Heart left ventricle (tissue), 16 donors: Measurements from ENCODE around the gene CACNB2. TPM values are rescaled to one million over a fixed set of nuclear protein-coding genes. Genes with fewer than 3 reads are reported as not detected.

Experiments used
- ATAC-seq, 4 donors: fragments of 200-7000 bp; cut with Tn5 transposase; one replicate each; pipeline ENCODE4 v1.9.1; 2020 to 2022; ENCODE audit warnings: moderate library complexity in 4 of 4, mild to moderate bottlenecking in 3 of 4, moderate number of reproducible peaks in 1 of 4
- DNase-seq, 5 donors: peaks; one replicate each; pipeline ENCODE4 v3.0.0-alpha.2; 2020
- H3K27ac ChIP-seq, 12 donors: fragments of 200-600 bp; sonication (generic) in 4 of 12; one replicate each; pipeline versions ENCODE4 v1.5.0 to v1.8.0; 2016 to 2022; ENCODE audit warnings: mild to moderate bottlenecking in 2 of 12
- H3K27me3 ChIP-seq, 9 donors: fragments of 200-600 bp; sonication (generic) in 2 of 9; one replicate each; pipeline versions ENCODE4 v1.5.1 to v1.8.0; 2016 to 2022; ENCODE audit warnings: mild to moderate bottlenecking in 3 of 9
- H3K36me3 ChIP-seq, 9 donors: fragments of 200-600 bp; sonication (generic) in 2 of 9; one replicate each; pipeline versions ENCODE4 v1.5.0 to v1.8.0; 2018 to 2022; ENCODE audit warnings: mild to moderate bottlenecking in 2 of 9
- H3K4me1 ChIP-seq, 12 donors: fragments of 200-600 bp; sonication (generic) in 4 of 12; one replicate each; pipeline versions ENCODE4 v1.5.0 to v1.8.0; 2016 to 2022; ENCODE audit warnings: mild to moderate bottlenecking in 3 of 12
- H3K4me3 ChIP-seq, 12 donors: fragments of 200-600 bp; sonication (generic) in 4 of 12; one replicate each; pipeline versions ENCODE4 v1.5.0 to v1.8.0; 2017 to 2022; ENCODE audit warnings: mild to moderate bottlenecking in 9 of 12, moderate library complexity in 4 of 12
- H3K9me3 ChIP-seq, 12 donors: fragments of 200-600 bp; sonication (generic) in 4 of 12; one replicate each; pipeline versions ENCODE4 v1.5.0 to v1.8.0; 2016 to 2022; ENCODE audit warnings: mild to moderate bottlenecking in 1 of 12
- POLR2A ChIP-seq, 2 donors: fragments of 450-650 bp; IDR thresholded peaks; one replicate each; pipeline ENCODE4 v1.6.1; 2017; ENCODE audit warnings: antibody characterized with exemption in 2 of 2, mild to moderate bottlenecking in 2 of 2, moderate library complexity in 2 of 2
- WGBS, 4 donors: extraction: QIAGEN DNeasy Blood & Tissue Kit in 2 of 4; methylation state at CpG; one replicate each; pipeline versions ENCODE4 v1.1.5 to v1.1.7; 2013 to 2018; 5-methylcytosine and 5-hydroxymethylcytosine counted together
- intact Hi-C, 10 donors: fragments of 100-400 bp; cut with DNase I; formaldehyde crosslinking; loops; one replicate each; pipeline versions ENCODE4 v1.11.1 to v1.14.2; 2022
- polyA plus RNA-seq, 2 donors: library from polyadenylated mRNA; stranded (reverse); fragments of 200-250 nt; gene quantifications; one replicate each; pipeline ENCODE4 v1.2.3, GENCODE V29; 2013
- total RNA-seq, 9 donors: library from RNA; depleted of rRNA in 2 of 9; stranded (reverse); fragments of >200 nt in 2 of 9; fragmentation: NEBNext Ultra II Directional in 3 of 9; extraction: Animal tissue kit (Norgen Biotek cat#: 25700) in 3 of 9; gene quantifications; one replicate each; pipeline versions ENCODE4 v1.1.0 to v1.2.4, GENCODE V29; 2016 to 2023
- TF ChIP-seq, protein P1 (sequence below), 12 donors: fragments of 200-600 bp; sonication (generic) in 4 of 12; IDR thresholded peaks; one replicate each; pipeline versions ENCODE4 v1.5.0 to v1.8.0; 2018 to 2022; ENCODE audit warnings: antibody characterized with exemption in 12 of 12, mild to moderate bottlenecking in 5 of 12
- donor health status: ischemic (EF 13 %, LVEDD 7.1; RV severe dilation, severe dysfunction).
- donor health status: healthy with polysubstance abuse.
- donor health status: DM: no; HTN: yes; CAD: no.
- donor health status: DM: no; HTN: no; CAD: no.
- donor health status: ischemic (EF 25% LVEDD 6.9; RV normal size, moderate dysfunction).
- donor health status: ischemic (EF 25% LVEDD 5.7; RV mildly dilated, moderate dysfunction).
- donor health status: healthy.
- donor health status: DM: yes; HTN: yes; CAD: no.
- donor health status: ischemic (EF 35%, LVEDD 5.7; RV mildly dilated, moderate dysfunction).
- donor health status: nonischemic (EF 11% LVEDD 7.7; RV severe dilation, severe dysfunction).
- donor health status: DM: yes; HTN: yes; CAD: no.
- donor health status: PGD.
- donor health status: ischemic (EF 29% LVEDD 5.4; RV normal size, mild dysfunction).
- donor health status: nonischemic (EF 23%, LVEDD 6.1; RV moderate dilation, normal function).

Gene CACNB2
- total and polyA plus RNA-seq, 11 donors: 11.4 to 63.2 (median 33.2) TPM

DNA sequence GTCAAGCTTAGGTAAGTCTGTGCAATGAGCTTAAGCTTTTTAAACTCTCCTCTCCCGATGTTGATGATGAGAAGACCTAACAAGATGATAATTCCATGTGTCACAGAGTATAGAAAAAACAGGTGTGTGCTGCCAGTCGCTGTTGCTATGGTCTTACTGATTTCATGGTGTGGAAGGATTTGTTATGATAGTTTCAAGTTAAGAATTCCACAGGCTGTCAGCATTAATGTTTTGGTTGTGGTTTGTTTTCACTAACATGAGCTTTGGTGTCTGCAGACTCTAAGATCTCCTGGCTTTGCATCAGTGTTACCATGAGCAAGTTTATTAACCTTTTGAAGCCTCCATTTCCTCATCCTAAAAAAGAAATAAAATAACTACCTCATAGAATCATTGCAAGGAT, 387.5 kb downstream of the CACNB2 start:
- peak overlapping the region in 2 of 12 donors; percentile 3 to 9 for H3K27ac ChIP-seq
- H3K4me1 ChIP-seq: peaks cover 0 to 16% (median 0%) of the 10 kb centered on the region in 12 donors
- ATAC-seq (peak in 2 of 4 donors; percentile 38 to 40), DNase-seq (no peak)
- H3K27me3 ChIP-seq: no peaks in the 10 kb centered on the region
- no peaks in the 10 kb centered on the region for H3K9me3 ChIP-seq
- 21 to 42% (median 35%) methylated on average over 2 of the region's 2 CpGs for WGBS, 4 donors
- intact Hi-C loops: no loop called here
- peaks cover 0 to 29% (median under 1%) of the 10 kb centered on the region in 9 donors for H3K36me3 ChIP-seq
- TF ChIP-seq POLR2A (IDR thresholded peaks at IDR 0.05): no peak
- TF ChIP-seq, protein P1, sequence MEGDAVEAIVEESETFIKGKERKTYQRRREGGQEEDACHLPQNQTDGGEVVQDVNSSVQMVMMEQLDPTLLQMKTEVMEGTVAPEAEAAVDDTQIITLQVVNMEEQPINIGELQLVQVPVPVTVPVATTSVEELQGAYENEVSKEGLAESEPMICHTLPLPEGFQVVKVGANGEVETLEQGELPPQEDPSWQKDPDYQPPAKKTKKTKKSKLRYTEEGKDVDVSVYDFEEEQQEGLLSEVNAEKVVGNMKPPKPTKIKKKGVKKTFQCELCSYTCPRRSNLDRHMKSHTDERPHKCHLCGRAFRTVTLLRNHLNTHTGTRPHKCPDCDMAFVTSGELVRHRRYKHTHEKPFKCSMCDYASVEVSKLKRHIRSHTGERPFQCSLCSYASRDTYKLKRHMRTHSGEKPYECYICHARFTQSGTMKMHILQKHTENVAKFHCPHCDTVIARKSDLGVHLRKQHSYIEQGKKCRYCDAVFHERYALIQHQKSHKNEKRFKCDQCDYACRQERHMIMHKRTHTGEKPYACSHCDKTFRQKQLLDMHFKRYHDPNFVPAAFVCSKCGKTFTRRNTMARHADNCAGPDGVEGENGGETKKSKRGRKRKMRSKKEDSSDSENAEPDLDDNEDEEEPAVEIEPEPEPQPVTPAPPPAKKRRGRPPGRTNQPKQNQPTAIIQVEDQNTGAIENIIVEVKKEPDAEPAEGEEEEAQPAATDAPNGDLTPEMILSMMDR (IDR thresholded peaks at IDR 0.05): no peak
- H3K4me3 ChIP-seq: no peak overlapping the region

DNA sequence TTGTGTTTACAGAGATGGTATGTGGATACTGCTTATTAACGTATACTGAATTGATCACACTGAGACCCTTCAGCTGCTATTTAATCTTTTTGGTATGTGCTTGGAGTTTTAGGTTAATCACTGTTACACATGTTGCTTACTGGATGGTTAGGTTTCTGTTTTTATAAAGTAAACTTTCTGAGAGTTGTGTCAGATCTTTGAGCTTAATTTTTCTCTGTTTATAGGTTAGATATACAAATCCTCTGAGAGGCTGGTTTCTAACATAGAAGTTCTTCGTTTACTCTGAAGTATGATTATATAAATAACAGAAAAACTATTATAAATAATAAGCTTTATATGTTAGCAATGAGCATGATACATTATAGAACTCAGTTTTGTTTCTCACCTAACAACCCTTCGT, 388.1 kb downstream of the CACNB2 start:
- no peak for DNase-seq
- 89 to 94% (median 90%) methylated on average over 3 of the region's 3 CpGs for WGBS, 4 donors
- ATAC-seq: no peak
- Histone ChIP-seq H3K27me3 (no peaks in the 10 kb centered on the region), H3K9me3 (no peaks in the 10 kb centered on the region), H3K27ac (peak overlapping the region in 1 of 12 donors; percentile 6), H3K4me1 (peaks cover 0 to 16% (median 0%) of the 10 kb centered on the region in 12 donors), H3K4me3 (no peak overlapping the region), H3K36me3 (peaks cover 0 to 35% (median 3%) of the 10 kb centered on the region in 9 donors)
- intact Hi-C loops: no loop called here
- no peak for TF ChIP-seq POLR2A (IDR thresholded peaks at IDR 0.05)
- TF ChIP-seq, protein P1 (IDR thresholded peaks at IDR 0.05): no peak

DNA sequence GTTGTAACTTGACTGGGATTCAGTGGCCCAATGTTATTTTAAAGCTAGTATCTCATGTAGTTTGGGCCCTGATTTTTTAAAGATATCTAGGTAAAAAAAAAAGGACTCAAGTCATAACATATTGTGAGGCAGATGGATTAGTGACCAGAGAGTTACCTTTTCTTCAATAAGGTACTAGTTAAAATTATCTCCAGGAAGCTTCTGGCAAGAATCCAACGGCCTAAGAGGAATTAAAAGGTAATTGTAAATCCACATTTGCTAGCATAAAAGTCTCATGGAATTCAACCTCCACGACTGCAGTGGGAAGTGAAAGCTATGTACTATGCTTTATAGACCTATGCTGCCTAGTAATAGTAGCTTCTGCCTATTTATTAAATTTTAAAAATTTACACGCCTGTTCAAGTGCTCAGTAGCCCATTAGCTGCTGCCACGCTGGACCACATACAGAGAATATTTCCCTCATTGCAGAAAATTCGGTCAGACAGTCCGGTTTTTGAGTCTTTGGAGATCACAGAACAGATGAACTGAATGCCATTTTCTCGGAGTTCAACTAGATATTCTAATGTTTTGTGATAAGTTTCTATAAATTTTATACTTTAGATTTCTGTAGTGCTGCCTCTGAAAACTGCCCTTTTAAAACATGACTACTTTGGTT, 392.8 kb downstream of the CACNB2 start:
- intact Hi-C loops: no loop called here
- Histone ChIP-seq H3K9me3 (no peaks in the 10 kb centered on the region), H3K27ac (no peak overlapping the region), H3K4me3 (no peak overlapping the region), H3K27me3 (no peaks in the 10 kb centered on the region), H3K4me1 (no peaks in the 10 kb centered on the region), H3K36me3 (peaks cover 0 to 77% (median 16%) of the 10 kb centered on the region in 9 donors)
- 81 to 84% (median 82%) methylated on average over 7 of the region's 7 CpGs for WGBS, 4 donors
- ATAC-seq (no peak), DNase-seq (no peak)
- TF ChIP-seq POLR2A (IDR thresholded peaks at IDR 0.05): no peak
- TF ChIP-seq, protein P1 (IDR thresholded peaks at IDR 0.05): no peak

DNA sequence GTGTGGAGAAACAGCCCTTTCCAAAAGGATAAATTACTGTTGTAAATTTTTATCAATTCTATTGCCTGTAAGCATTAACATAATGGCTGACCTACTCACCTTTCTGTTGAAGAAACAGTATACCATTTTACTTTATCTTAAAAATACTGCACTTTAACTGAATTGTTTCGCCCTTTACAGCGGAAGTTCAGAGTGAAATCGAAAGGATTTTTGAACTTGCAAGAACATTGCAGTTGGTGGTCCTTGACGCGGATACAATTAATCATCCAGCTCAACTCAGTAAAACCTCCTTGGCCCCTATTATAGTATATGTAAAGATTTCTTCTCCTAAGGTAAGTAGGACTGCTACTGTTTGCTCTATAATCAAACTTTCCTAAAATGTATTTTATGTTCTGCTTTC, 393.7 kb downstream of the CACNB2 start:
- H3K27me3 ChIP-seq: no peaks in the 10 kb centered on the region
- DNase-seq (no peak), ATAC-seq (no peak)
- no peak overlapping the region for H3K4me3 ChIP-seq
- no peaks in the 10 kb centered on the region for H3K9me3 ChIP-seq
- TF ChIP-seq POLR2A (IDR thresholded peaks at IDR 0.05): no peak
- TF ChIP-seq, protein P1 (IDR thresholded peaks at IDR 0.05): no peak
- intact Hi-C loops: no loop called here
- peaks cover 0 to 77% (median 25%) of the 10 kb centered on the region in 9 donors for H3K36me3 ChIP-seq
- H3K4me1 ChIP-seq: no peaks in the 10 kb centered on the region
- 94 to 98% (median 95%) methylated on average over 5 of the region's 5 CpGs for WGBS, 4 donors
- H3K27ac ChIP-seq: no peak overlapping the region
